ENCODE measurements around the gene SPTBN5. TPM values are rescaled to one million over a fixed set of nuclear protein-coding genes. Genes with fewer than 3 reads are reported as not detected.

Gene SPTBN5
- total and polyA plus RNA-seq, 4 donors, result 1.6 to 3.5 (median 1.9) TPM

GRCh38 chr15:41854443-41854842 is 39.4 kb downstream of the SPTBN5 start:
- peak in 1 of 3 donors; percentile 46 for DNase-seq
- TF ChIP-seq CTCF (IDR thresholded peaks at IDR 0.05; ENCODE audit: control extremely low read depth, extremely low read depth), result no peak
- 91 to 98% methylated on average over 9 of the region's 9 CpGs for WGBS, 2 donors
- Histone ChIP-seq H3K4me1 (ENCODE audit: control insufficient read depth in 5 of 5, insufficient read depth in 5 of 5, low read length in 5 of 5) (peaks cover 0 to 49% (median 2%) of the 10 kb centered on the region in 5 donors), H3K27me3 (ENCODE audit: control insufficient read depth in 3 of 3, insufficient read depth in 3 of 3, low read length in 2 of 3) (no peaks in the 10 kb centered on the region), H3K36me3 (ENCODE audit: control insufficient read depth in 4 of 4, insufficient read depth in 4 of 4, low read length in 4 of 4) (no peaks in the 10 kb centered on the region), H3K27ac (ENCODE audit: low read depth in 1 of 2, low read length in 1 of 2) (no peak overlapping the region), H3K4me3 (no peak overlapping the region), H3K9me3 (ENCODE audit: control insufficient read depth in 4 of 4, insufficient read depth in 3 of 4, low read length in 3 of 4) (no peaks in the 10 kb centered on the region), H3K9ac (ENCODE audit: insufficient read depth in 1 of 2, low read length in 2 of 2) (no peak overlapping the region)
- ATAC-seq (ENCODE audit: insufficient read depth, low FRiP score), result no peak

GRCh38 chr15:41853831-41854230 is 40.0 kb downstream of the SPTBN5 start:
- H3K9me3 ChIP-seq (ENCODE audit: control insufficient read depth in 4 of 4, insufficient read depth in 3 of 4, low read length in 3 of 4), result no peaks in the 10 kb centered on the region
- peaks cover 0 to 55% (median 2%) of the 10 kb centered on the region in 5 donors for H3K4me1 ChIP-seq (ENCODE audit: control insufficient read depth in 5 of 5, insufficient read depth in 5 of 5, low read length in 5 of 5)
- no peak overlapping the region for H3K9ac ChIP-seq (ENCODE audit: insufficient read depth in 1 of 2, low read length in 2 of 2)
- H3K27me3 ChIP-seq (ENCODE audit: control insufficient read depth in 3 of 3, insufficient read depth in 3 of 3, low read length in 2 of 3), result no peaks in the 10 kb centered on the region
- TF ChIP-seq CTCF (IDR thresholded peaks at IDR 0.05; ENCODE audit: control extremely low read depth, extremely low read depth), result no peak
- ATAC-seq (ENCODE audit: insufficient read depth, low FRiP score), result no peak
- no peak for DNase-seq
- H3K27ac ChIP-seq (ENCODE audit: low read depth in 1 of 2, low read length in 1 of 2), result no peak overlapping the region
- H3K36me3 ChIP-seq (ENCODE audit: control insufficient read depth in 4 of 4, insufficient read depth in 4 of 4, low read length in 4 of 4), result peaks cover 0 to 2% (median 0%) of the 10 kb centered on the region in 4 donors
- H3K4me3 ChIP-seq, result no peak overlapping the region
- 85 to 95% methylated on average over 10 of the region's 10 CpGs for WGBS, 2 donors

- Histone ChIP-seq H3K9me3 (ENCODE audit: control insufficient read depth in 4 of 4, insufficient read depth in 3 of 4, low read length in 3 of 4) (no peaks in the 10 kb centered on the region), H3K27me3 (ENCODE audit: control insufficient read depth in 3 of 3, insufficient read depth in 3 of 3, low read length in 2 of 3) (no peaks in the 10 kb centered on the region), H3K36me3 (ENCODE audit: control insufficient read depth in 4 of 4, insufficient read depth in 4 of 4, low read length in 4 of 4) (peaks cover 0 to 11% (median 3%) of the 10 kb centered on the region in 4 donors), H3K9ac (ENCODE audit: insufficient read depth in 1 of 2, low read length in 2 of 2) (no peak overlapping the region), H3K27ac (ENCODE audit: low read depth in 1 of 2, low read length in 1 of 2) (no peak overlapping the region), H3K4me1 (ENCODE audit: control insufficient read depth in 5 of 5, insufficient read depth in 5 of 5, low read length in 5 of 5) (peaks cover 0 to 64% (median 2%) of the 10 kb centered on the region in 5 donors), H3K4me3 (no peak overlapping the region)
- DNase-seq, result peak; percentile 71 to 80 (median 76)
- 69 to 87% methylated on average over 17 of the region's 17 CpGs for WGBS, 2 donors
- no peak for TF ChIP-seq CTCF (IDR thresholded peaks at IDR 0.05; ENCODE audit: control extremely low read depth, extremely low read depth)
- no peak for ATAC-seq (ENCODE audit: insufficient read depth, low FRiP score)
Measured at GRCh38 chr15:41852736-41853590, 40.9 kb downstream of the SPTBN5 start.

Measured in lung (tissue), 12 donors.